Colonic mucosa (tissue), 4 donors: ENCODE results near the gene NUDT8. TPM values are rescaled to one million over a fixed set of nuclear protein-coding genes. Genes with fewer than 3 reads are reported as not detected.

ENCODE experiments used
- DNase-seq: peaks from one replicate; pipeline ENCODE4 v3.0.0-alpha.2; 2020
- H3K27ac ChIP-seq: fragments of 200-600 bp; one replicate; pipeline ENCODE4 v1.8.0; 2021
- H3K27me3 ChIP-seq: fragments of 200-600 bp; one replicate; pipeline ENCODE4 v1.8.0; 2021
- H3K36me3 ChIP-seq: fragments of 200-600 bp; one replicate; pipeline ENCODE4 v1.8.0; 2021
- H3K4me1 ChIP-seq: fragments of 200-600 bp; one replicate; pipeline ENCODE4 v1.8.0; 2021; ENCODE audit warnings: mild to moderate bottlenecking
- H3K4me3 ChIP-seq: fragments of 200-600 bp; one replicate; pipeline ENCODE4 v1.8.0; 2021
- H3K9ac ChIP-seq, 2 donors: one replicate each; pipeline ENCODE4 v1.7.0; 2013; ENCODE audit warnings: control low read depth in 2 of 2, low read depth in 2 of 2, low read length in 2 of 2
- H3K9me3 ChIP-seq: fragments of 200-600 bp; one replicate; pipeline ENCODE4 v1.8.0; 2021
- CTCF ChIP-seq: fragments of 200-600 bp; IDR thresholded peaks from one replicate; pipeline ENCODE4 v1.8.0; 2022; ENCODE audit warnings: antibody characterized with exemption, mild to moderate bottlenecking
- intact Hi-C: fragments of 100-400 bp; cut with DNase I; formaldehyde crosslinking; loops from one replicate; pipeline ENCODE4 v1.14.1; 2022
- total RNA-seq, 2 donors: library from RNA; stranded (reverse); fragmentation: NEBNext Ultra II Directional in 1 of 2; extraction: Animal tissue kit (Norgen Biotek cat#: 25700) in 1 of 2; gene quantifications; one replicate each; pipeline ENCODE4 v1.2.1, GENCODE V29; 2021
- donor health status: healthy.
- donor health status: DM: no; HTN: no; CAD: no.
- donor health status: DM: no; HTN: no; CAD: no.

Gene NUDT8
- total RNA-seq, 2 donors from 2014 or later = 35.1 to 52.5 TPM

- no peaks in the 10 kb centered on the region for H3K9me3 ChIP-seq
- peaks cover 11% of the 10 kb centered on the region for H3K4me1 ChIP-seq
- intact Hi-C loops = no loop called here
- no peak for TF ChIP-seq CTCF
- no peaks in the 10 kb centered on the region for H3K27me3 ChIP-seq
- H3K27ac ChIP-seq = no peak overlapping the region
- H3K9ac ChIP-seq = no peak overlapping the region
- H3K4me3 ChIP-seq = no peak overlapping the region
- DNase-seq = peak; percentile 17
- H3K36me3 ChIP-seq = no peaks in the 10 kb centered on the region
These were observed 12.7 kb upstream of the NUDT8 start for GRCh38 chr11:67642173-67643120.

GRCh38 chr11:67641338-67642172 lies 11.8 kb upstream of the NUDT8 start:
- Histone ChIP-seq H3K4me1 (peaks cover 4% of the 10 kb centered on the region), H3K27me3 (no peaks in the 10 kb centered on the region), H3K4me3 (no peak overlapping the region), H3K9me3 (no peaks in the 10 kb centered on the region), H3K9ac (no peak overlapping the region), H3K36me3 (no peaks in the 10 kb centered on the region), H3K27ac (no peak overlapping the region)
- peak; percentile 15 for DNase-seq
- TF ChIP-seq CTCF = no peak
- intact Hi-C loops = no loop called here

GRCh38 chr11:67640758-67641337 lies 11.1 kb upstream of the NUDT8 start:
- no peak overlapping the region for H3K27ac ChIP-seq
- peak; percentile 16 for DNase-seq
- no peak overlapping the region for H3K4me3 ChIP-seq
- TF ChIP-seq CTCF = no peak
- H3K9ac ChIP-seq = no peak overlapping the region
- intact Hi-C loops = no loop called here
- no peaks in the 10 kb centered on the region for H3K27me3 ChIP-seq
- H3K9me3 ChIP-seq = no peaks in the 10 kb centered on the region
- H3K4me1 ChIP-seq = no peaks in the 10 kb centered on the region
- no peaks in the 10 kb centered on the region for H3K36me3 ChIP-seq

- Histone ChIP-seq H3K9me3 (no peaks in the 10 kb centered on the region), H3K4me1 (no peaks in the 10 kb centered on the region), H3K9ac (no peak overlapping the region), H3K4me3 (no peak overlapping the region), H3K27me3 (no peaks in the 10 kb centered on the region), H3K27ac (no peak overlapping the region), H3K36me3 (no peaks in the 10 kb centered on the region)
- intact Hi-C loops = no loop called here
- peak; percentile 70 for DNase-seq
- peak; percentile 63 for TF ChIP-seq CTCF
These were observed 10.5 kb upstream of the NUDT8 start for GRCh38 chr11:67640021-67640757.

- H3K4me1 ChIP-seq = peaks cover under 1% of the 10 kb centered on the region
- no peaks in the 10 kb centered on the region for H3K27me3 ChIP-seq
- no peak within 1 kb of the TSS for H3K27ac ChIP-seq
- TF ChIP-seq CTCF = no peak
- H3K9ac ChIP-seq = no peak within 1 kb of the TSS
- intact Hi-C loops = no loop called here
- no peak for DNase-seq
- H3K4me3 ChIP-seq = no peak within 1 kb of the TSS
- H3K36me3 ChIP-seq = no peaks in the 10 kb centered on the region
- no peaks in the 10 kb centered on the region for H3K9me3 ChIP-seq
These were observed 9.7 kb upstream of the NUDT8 start, which contains the start of gene TBX10 for GRCh38 chr11:67639438-67639859. Gene TBX10 (minus strand): TSS chr11:67639763. CDS start chr11:67639472, 291 bp downstream.
